B cell (primary cell): ENCODE results near the gene TAPBPL. TPM values are rescaled to one million over a fixed set of nuclear protein-coding genes. Genes with fewer than 3 reads are reported as not detected.
A peak's percentile ranks its signal among the peaks of the same experiment; 100 is the strongest.

ENCODE experiments used
- ATAC-seq: fragments of 200-7000 bp; cut with Tn5 transposase; one replicate; pipeline ENCODE4 v1.10.0; 2021; ENCODE audit warnings: low read depth, mild to moderate bottlenecking, moderate number of reproducible peaks, moderate library complexity
- CTCF ChIA-PET: fragments of 350-600 bp; sonication (Branson Sonifier 250); formaldehyde crosslinking; loops from one replicate; lab custom pipeline; 2021; ENCODE audit warnings: antibody characterized with exemption, inconsistent platforms; lab: Charles Lee
- POLR2A ChIA-PET: fragments of 350-600 bp; sonication (Branson Sonifier 250); formaldehyde crosslinking; loops from one replicate; lab custom pipeline; 2021; ENCODE audit warnings: antibody characterized with exemption; lab: Charles Lee
- DNase-seq: peaks from one replicate; pipeline ENCODE4 v3.0.0; 2013
- H2AFZ ChIP-seq: 2 replicates; pipeline ENCODE4 v1.6.1; 2012; ENCODE audit warnings: mild to moderate bottlenecking, low read depth, low read length; ENCODE audit not compliant: insufficient read depth, poor library complexity, severe bottlenecking
- H3K27ac ChIP-seq, 2 donors: 1 replicate in 1 of 2; 2 replicates in 1 of 2; pipeline ENCODE4 v1.5.1; 2012 to 2013; ENCODE audit warnings: low read length in 2 of 2, mild to moderate bottlenecking in 2 of 2, moderate library complexity in 1 of 2
- H3K27me3 ChIP-seq, 4 experiments: fragments of 200-600 bp in 1 of 4; sonication (generic) in 1 of 4; replicated peaks in 1 of 4; 1 replicate in 2 of 4; 2 replicates in 2 of 4; pipeline versions ENCODE4 v1.6.1 to v1.7.0; 2013 to 2016; ENCODE audit warnings: low read length in 3 of 4, mild to moderate bottlenecking in 2 of 4, mixed read lengths in 1 of 4, moderate library complexity in 1 of 4; ENCODE audit not compliant: insufficient read depth in 4 of 4, control insufficient read depth in 3 of 4; ENCODE audit errors: control extremely low read depth in 1 of 4
- H3K36me3 ChIP-seq, 2 experiments: replicated peaks in 1 of 2; 1 replicate in 1 of 2; 2 replicates in 1 of 2; pipeline versions ENCODE4 v1.6.1 to v1.7.1; 2013; ENCODE audit warnings: low read length in 1 of 2; ENCODE audit not compliant: insufficient read depth in 2 of 2, control insufficient read depth in 1 of 2; ENCODE audit errors: control extremely low read depth in 1 of 2, extremely low read depth in 1 of 2
- H3K4me1 ChIP-seq, 2 donors: fragments of 200-600 bp in 1 of 2; sonication (generic) in 1 of 2; 1 replicate in 1 of 2; 2 replicates in 1 of 2; pipeline versions ENCODE4 v1.5.1 to v1.6.1; 2013 to 2017; ENCODE audit warnings: low read length in 2 of 2; ENCODE audit not compliant: control insufficient read depth in 2 of 2, insufficient read depth in 2 of 2
- H3K4me2 ChIP-seq: replicated peaks from 2 replicates; pipeline ENCODE3; 2012; ENCODE audit warnings: mild to moderate bottlenecking, low read depth, low read length; ENCODE audit not compliant: poor library complexity, severe bottlenecking
- H3K4me3 ChIP-seq, 5 experiments: fragments of 200-600 bp in 1 of 5; sonication (generic) in 1 of 5; 1 replicate in 3 of 5; 2 replicates in 2 of 5; pipeline versions ENCODE4 v1.5.1 to v1.7.0; 2011 to 2016; ENCODE audit warnings: low read length in 4 of 5, mild to moderate bottlenecking in 4 of 5, low read depth in 2 of 5, control low read depth in 1 of 5, moderate library complexity in 1 of 5; ENCODE audit not compliant: insufficient read depth in 1 of 5; ENCODE audit errors: control extremely low read depth in 1 of 5, extremely low read depth in 1 of 5
- H3K79me2 ChIP-seq: fragments of 200-600 bp; sonication (generic); one replicate; pipeline ENCODE4 v1.6.0; 2016; ENCODE audit warnings: low read length; ENCODE audit not compliant: control insufficient read depth, insufficient read depth
- H3K9ac ChIP-seq: fragments of 200-600 bp; sonication (generic); 2 replicates; pipeline ENCODE4 v1.6.1; 2017; ENCODE audit warnings: mild to moderate bottlenecking, low read length, moderate library complexity
- H3K9me3 ChIP-seq, 3 donors: one replicate each; pipeline versions ENCODE4 v1.6.1 to v1.7.1; 2013; ENCODE audit warnings: low read length in 2 of 3; ENCODE audit not compliant: control insufficient read depth in 2 of 3, insufficient read depth in 1 of 3; ENCODE audit errors: control extremely low read depth in 1 of 3
- H4K20me1 ChIP-seq: 2 replicates; pipeline ENCODE4 v1.6.0; 2012; ENCODE audit warnings: mild to moderate bottlenecking, low read length; ENCODE audit not compliant: insufficient read depth, control insufficient read depth, poor library complexity, severe bottlenecking
- H3K27ac Mint-ChIP-seq: one replicate; pipeline ENCODE4 v1.8.0; 2021; ENCODE audit warnings: mixed read lengths
- H3K27me3 Mint-ChIP-seq: one replicate; pipeline ENCODE4 v1.8.0; 2021; ENCODE audit warnings: mixed read lengths
- H3K4me1 Mint-ChIP-seq: one replicate; pipeline ENCODE4 v1.8.0; 2021; ENCODE audit warnings: mixed read lengths
- H3K4me3 Mint-ChIP-seq: one replicate; pipeline ENCODE4 v1.8.0; 2021; ENCODE audit warnings: mixed read lengths
- H3K9me3 Mint-ChIP-seq: one replicate; pipeline ENCODE4 v1.8.0; 2022; ENCODE audit warnings: mixed read lengths; ENCODE audit not compliant: insufficient read depth
- EZH2 ChIP-seq: IDR thresholded peaks from 2 replicates; pipeline ENCODE4 v1.6.1; 2012; ENCODE audit warnings: borderline replicate concordance, low read depth, mild to moderate bottlenecking, moderate library complexity, low read length; ENCODE audit not compliant: insufficient read depth, poor library complexity, severe bottlenecking
- WGBS: methylation state at CpG from one replicate; pipeline ENCODE4 v1.1.5; 2013; ENCODE audit warnings: missing lambda C conversion rate; ENCODE audit not compliant: insufficient coverage; 5-methylcytosine and 5-hydroxymethylcytosine counted together
- intact Hi-C: fragments of 100-400 bp; cut with micrococcal nuclease; formaldehyde crosslinking; loops from one replicate; pipeline ENCODE4 v1.10.0; 2022
- polyA plus RNA-seq: library from polyadenylated mRNA; depleted of rRNA; stranded (reverse); fragments of >200 nt; gene quantifications from 2 replicates; pipeline ENCODE4 v1.2.3, GENCODE V29; 2012
- total RNA-seq, 2 donors: library from RNA; stranded (reverse); fragments of 120-200 nt in 1 of 2; gene quantifications; 1 replicate in 1 of 2; 2 replicates in 1 of 2; pipeline versions ENCODE4 v1.2.3 to v1.2.4, GENCODE V29; 2013 to 2022
- TF ChIP-seq, protein P1 (sequence below): fragments of 200-600 bp; IDR thresholded peaks from one replicate; pipeline ENCODE4 v1.8.0; 2022; ENCODE audit warnings: antibody characterized with exemption, mild to moderate bottlenecking

TAPBPL gene
- total and polyA plus RNA-seq, 2 donors (not counting 1 experiment from before 2014, with no cell fraction given): 80.5 to 103 TPM

DNA sequence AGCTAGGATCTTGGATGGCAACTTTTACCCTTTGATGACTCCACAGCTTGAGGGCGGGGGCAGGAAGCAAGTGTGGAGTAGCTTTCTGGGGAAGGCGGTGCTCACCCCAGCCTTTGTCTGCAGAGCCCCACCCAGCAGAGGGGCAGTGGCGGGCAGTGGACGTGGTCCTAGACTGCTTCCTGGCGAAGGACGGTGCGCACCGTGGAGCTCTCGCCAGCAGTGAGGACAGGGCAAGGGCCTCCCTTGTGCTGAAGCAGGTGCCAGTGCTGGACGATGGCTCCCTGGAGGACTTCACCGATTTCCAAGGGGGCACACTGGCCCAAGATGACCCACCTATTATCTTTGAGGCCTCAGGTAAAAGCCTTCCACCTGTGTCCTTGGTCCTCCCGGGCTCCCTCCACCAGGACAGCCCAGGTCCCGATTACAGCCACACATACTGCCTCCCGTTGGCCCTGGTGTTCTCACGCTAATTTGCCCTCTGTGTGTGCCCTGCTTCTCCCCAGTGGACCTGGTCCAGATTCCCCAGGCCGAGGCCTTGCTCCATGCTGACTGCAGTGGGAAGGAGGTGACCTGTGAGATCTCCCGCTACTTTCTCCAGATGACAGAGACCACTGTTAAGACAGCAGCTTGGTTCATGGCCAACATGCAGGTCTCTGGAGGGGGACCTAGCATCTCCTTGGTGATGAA is 1.2 kb downstream of the TAPBPL start:
- intact Hi-C loops: loop anchor here (1.0 kb wide), 3 partner anchors 8 to 26 kb away; partner anchors contain the start of gene CD27
- Mint-ChIP-seq H3K4me3 (peak overlapping the region; percentile 97), H3K9me3 (no peaks in the 10 kb centered on the region), H3K27me3 (no peaks in the 10 kb centered on the region), H3K27ac (peak overlapping the region; percentile 99), H3K4me1 (peaks cover 59% of the 10 kb centered on the region)
- Histone ChIP-seq H4K20me1 (no peaks in the 10 kb centered on the region), H3K4me1 (peaks cover 32 to 55% of the 10 kb centered on the region in 2 donors), H3K79me2 (peaks cover 70% of the 10 kb centered on the region), H3K4me3 (peak overlapping the region; percentile 86 to 97 (median 94)), H3K27ac (peak overlapping the region; percentile 96 to 98), H3K9ac (peak overlapping the region; percentile 98), H3K36me3 (peaks cover 0 to 47% of the 10 kb centered on the region in 2 experiments), H3K27me3 (no peaks in the 10 kb centered on the region), H2AFZ (peak overlapping the region; percentile 80), H3K4me2 (peak overlapping the region; percentile 83), H3K9me3 (no peaks in the 10 kb centered on the region)
- no peak for ATAC-seq
- 69% methylated on average over 17 of the region's 17 CpGs for WGBS
- TF ChIP-seq, protein P1, sequence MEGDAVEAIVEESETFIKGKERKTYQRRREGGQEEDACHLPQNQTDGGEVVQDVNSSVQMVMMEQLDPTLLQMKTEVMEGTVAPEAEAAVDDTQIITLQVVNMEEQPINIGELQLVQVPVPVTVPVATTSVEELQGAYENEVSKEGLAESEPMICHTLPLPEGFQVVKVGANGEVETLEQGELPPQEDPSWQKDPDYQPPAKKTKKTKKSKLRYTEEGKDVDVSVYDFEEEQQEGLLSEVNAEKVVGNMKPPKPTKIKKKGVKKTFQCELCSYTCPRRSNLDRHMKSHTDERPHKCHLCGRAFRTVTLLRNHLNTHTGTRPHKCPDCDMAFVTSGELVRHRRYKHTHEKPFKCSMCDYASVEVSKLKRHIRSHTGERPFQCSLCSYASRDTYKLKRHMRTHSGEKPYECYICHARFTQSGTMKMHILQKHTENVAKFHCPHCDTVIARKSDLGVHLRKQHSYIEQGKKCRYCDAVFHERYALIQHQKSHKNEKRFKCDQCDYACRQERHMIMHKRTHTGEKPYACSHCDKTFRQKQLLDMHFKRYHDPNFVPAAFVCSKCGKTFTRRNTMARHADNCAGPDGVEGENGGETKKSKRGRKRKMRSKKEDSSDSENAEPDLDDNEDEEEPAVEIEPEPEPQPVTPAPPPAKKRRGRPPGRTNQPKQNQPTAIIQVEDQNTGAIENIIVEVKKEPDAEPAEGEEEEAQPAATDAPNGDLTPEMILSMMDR: no peak
- TF ChIP-seq EZH2: no peak
- ChIA-PET POLR2A (interaction anchor here (0.7 to 3.4 kb wide), 5 partner anchors 9 to 82 kb away, joined by 3 to 54 read pairs (median 12); partner anchors contain the start of gene GAPDH), CTCF (interaction anchor here (2.3 to 5.2 kb wide), 3 partner anchors 10 to 85 kb away, joined by 11 to 80 read pairs (median 29); no protein-coding TSS in a partner anchor)
- DNase-seq: no peak
